HepG2 (cell line): Measurements from ENCODE around the gene HLA-F. TPM values are rescaled to one million over a fixed set of nuclear protein-coding genes. Genes with fewer than 3 reads are reported as not detected.

Experiments
- CBX5 ChIP-seq: sonication (generic); formaldehyde crosslinking; IDR thresholded peaks from 2 replicates; pipeline ENCODE4 v1.4.0; 2020; ENCODE audit warnings: missing genetic modification reagents, borderline replicate concordance
- HNRNPLL ChIP-seq: fragments of 200-400 bp; formaldehyde crosslinking; IDR thresholded peaks from 2 replicates; pipeline ENCODE4 v1.6.1; 2017; ENCODE audit warnings: mild to moderate bottlenecking, low read depth, low read length; ENCODE audit not compliant: poor library complexity, severe bottlenecking
- KDM4B ChIP-seq: sonication (generic); formaldehyde crosslinking; IDR thresholded peaks from 2 replicates; pipeline ENCODE4 v1.4.0; 2020; ENCODE audit warnings: missing genetic modification reagents
- MTA3 ChIP-seq: sonication (generic); formaldehyde crosslinking; IDR thresholded peaks from 2 replicates; pipeline ENCODE4 v1.4.0; 2020; ENCODE audit warnings: missing genetic modification reagents
- MXD3 ChIP-seq: IDR thresholded peaks from 2 replicates; pipeline ENCODE4 v1.6.1; 2016; ENCODE audit warnings: mild to moderate bottlenecking, missing biosample characterization, missing genetic modification reagents
- SETDB1 ChIP-seq: sonication (generic); formaldehyde crosslinking; IDR thresholded peaks from 2 replicates; pipeline ENCODE4 v1.5.1; 2020; ENCODE audit warnings: missing genetic modification reagents, mild to moderate bottlenecking, borderline replicate concordance
- TBX2 ChIP-seq: sonication (generic); formaldehyde crosslinking; IDR thresholded peaks from 2 replicates; pipeline ENCODE4 v1.5.0; 2020; ENCODE audit warnings: missing genetic modification reagents, mild to moderate bottlenecking, borderline replicate concordance
- ZBTB3 ChIP-seq: sonication (generic); formaldehyde crosslinking; IDR thresholded peaks from 2 replicates; pipeline ENCODE4 v1.4.0; 2020; ENCODE audit warnings: low read depth, mild to moderate bottlenecking, moderate library complexity, missing genetic modification reagents, borderline replicate concordance
- ZFP62 ChIP-seq: sonication (generic); formaldehyde crosslinking; IDR thresholded peaks from 2 replicates; pipeline ENCODE4 v1.4.0; 2020; ENCODE audit warnings: missing genetic modification reagents
- ZNF281 ChIP-seq: sonication (generic); formaldehyde crosslinking; IDR thresholded peaks from 2 replicates; pipeline ENCODE4 v1.4.0; 2020; ENCODE audit warnings: missing genetic modification reagents, borderline replicate concordance
- ZNF407 ChIP-seq: sonication (generic); formaldehyde crosslinking; IDR thresholded peaks from one replicate; pipeline ENCODE4 v1.5.1; 2020; ENCODE audit warnings: mild to moderate bottlenecking, missing genetic modification reagents; ENCODE audit errors: not compliant biosample characterization
- ZNF414 ChIP-seq: sonication (generic); formaldehyde crosslinking; IDR thresholded peaks from 2 replicates; pipeline ENCODE4 v1.5.0; 2020; ENCODE audit warnings: missing genetic modification reagents
- ZNF441 ChIP-seq: sonication (generic); formaldehyde crosslinking; IDR thresholded peaks from 2 replicates; pipeline ENCODE4 v1.7.0; 2021; ENCODE audit warnings: missing genetic modification reagents, borderline replicate concordance
- ZNF543 ChIP-seq: sonication (generic); formaldehyde crosslinking; IDR thresholded peaks from 2 replicates; pipeline ENCODE4 v1.4.0; 2020; ENCODE audit warnings: mild to moderate bottlenecking, missing genetic modification reagents
- ZNF713 ChIP-seq: sonication (generic); formaldehyde crosslinking; IDR thresholded peaks from 2 replicates; pipeline ENCODE4 v1.4.0; 2020; ENCODE audit warnings: mild to moderate bottlenecking, missing genetic modification reagents
- ZNF788 ChIP-seq: sonication (generic); formaldehyde crosslinking; IDR thresholded peaks from 2 replicates; pipeline ENCODE4 v1.5.0; 2020; ENCODE audit warnings: mild to moderate bottlenecking, missing genetic modification reagents, borderline replicate concordance
- polyA plus RNA-seq, 8 experiments: library from polyadenylated mRNA; depleted of rRNA in 3 of 8; stranded (reverse) in 7 of 8; unstranded in 1 of 8; fragments of >200 nt; fragmentation: Illumina TruSeq in 4 of 8; extraction: Trizol in 4 of 8; gene quantifications; 2 replicates each; pipeline versions ENCODE4 v1.2.1 to v1.2.3, GENCODE V29; 2011 to 2016; ENCODE audit warnings: low read depth in 4 of 8, missing spikeins in 1 of 8, mixed read lengths in 1 of 8; ENCODE audit not compliant: insufficient read depth in 1 of 8
- total RNA-seq, 5 experiments: library from RNA; depleted of rRNA; stranded (reverse); fragments of >200 nt; fragmentation: Illumina TruSeq; extraction: Trizol; gene quantifications; 2 replicates each; pipeline ENCODE4 v1.2.3, GENCODE V29; 2016; ENCODE audit warnings: low read depth in 1 of 5

The HLA-F gene
- total and polyA plus RNA-seq, 2 of the 13 experiments (the other 11 are each of a cell fraction or from before 2014, with no cell fraction given): 6.0 to 6.1 TPM

- peak; percentile 50 for TF ChIP-seq ZNF407 (CRISPR knock-in tag)
- TF ChIP-seq ZNF543: no peak
- TF ChIP-seq TBX2: no peak
- 0 out of 2 replicates have a peak, but pooled peaks have one; percentile 34 for TF ChIP-seq KDM4B (CRISPR knock-in tag)
- no peak for TF ChIP-seq MTA3
- TF ChIP-seq ZBTB3 (CRISPR knock-in tag): no peak
- peak; percentile 57; the same call in 1 of the 2 replicates for TF ChIP-seq CBX5 (CRISPR knock-in tag)
- TF ChIP-seq ZNF414 (CRISPR knock-in tag): no peak
- no peak for TF ChIP-seq ZNF441 (CRISPR knock-in tag)
- no peak for TF ChIP-seq ZFP62
- peak; percentile 64 for TF ChIP-seq HNRNPLL
- no peak for TF ChIP-seq SETDB1 (CRISPR knock-in tag)
- TF ChIP-seq ZNF713 (CRISPR knock-in tag): no peak
- TF ChIP-seq ZNF788 (CRISPR knock-in tag): peak; percentile 54; the same call in 1 of the 2 replicates
- peak; percentile 57; the same call in 1 of the 2 replicates for TF ChIP-seq ZNF281
- TF ChIP-seq MXD3 (CRISPR knock-in tag): no peak
These were observed 29.4 kb downstream of the HLA-F start (continued) for GRCh38 chr6:29752451-29753308.
